Muscle of leg (tissue), 11 donors: ENCODE data around the gene KCNK1. TPM values are rescaled to one million over a fixed set of nuclear protein-coding genes. Genes with fewer than 3 reads are reported as not detected.
"Not testable (repeated sequence)": the region's sequence is repeated elsewhere in the genome, so short reads cannot be mapped to it uniquely, and the experiment has no call there.

ENCODE experiments used
- DNase-seq: peaks from one replicate; pipeline ENCODE4 v3.0.0; 2013
- H3K27ac ChIP-seq: one replicate; pipeline ENCODE4 v1.5.1; 2013; ENCODE audit warnings: mild to moderate bottlenecking, low read length, control low read depth
- H3K27me3 ChIP-seq: one replicate; pipeline ENCODE4 v1.6.1; 2013; ENCODE audit warnings: low read length; ENCODE audit not compliant: control insufficient read depth, insufficient read depth
- H3K36me3 ChIP-seq: one replicate; pipeline ENCODE4 v1.6.1; 2013; ENCODE audit warnings: low read length; ENCODE audit not compliant: control insufficient read depth, insufficient read depth
- H3K4me1 ChIP-seq: one replicate; pipeline ENCODE4 v1.6.1; 2013; ENCODE audit warnings: low read length; ENCODE audit not compliant: control insufficient read depth, insufficient read depth
- H3K4me3 ChIP-seq: one replicate; pipeline ENCODE4 v1.5.1; 2013; ENCODE audit warnings: low read length, control low read depth
- H3K9me3 ChIP-seq: replicated peaks from 2 replicates; pipeline ENCODE4 v1.6.1; 2013; ENCODE audit warnings: low read depth, low read length; ENCODE audit not compliant: control insufficient read depth
- WGBS: methylation state at CpG from one replicate; pipeline ENCODE4 v1.1.5; 2013; ENCODE audit warnings: missing lambda C conversion rate; ENCODE audit not compliant: insufficient coverage; 5-methylcytosine and 5-hydroxymethylcytosine counted together
- polyA plus RNA-seq, 8 donors: library from polyadenylated mRNA; unstranded; fragments of 120-200 nt; gene quantifications; one replicate each; pipeline versions ENCODE4 v1.2.1 to v1.2.3, GENCODE V29; 2013; ENCODE audit warnings: inconsistent platforms in 1 of 8, low replicate concordance in 1 of 8; ENCODE audit not compliant: insufficient read length in 8 of 8, insufficient read depth in 1 of 8
- total RNA-seq: library from RNA; stranded (reverse); fragments of 120-200 nt; gene quantifications from one replicate; pipeline ENCODE4 v1.2.4, GENCODE V29; 2013

The KCNK1 gene
- total and polyA plus RNA-seq, 9 donors = 0.97 to 4.2 (median 1.9) TPM

DNA sequence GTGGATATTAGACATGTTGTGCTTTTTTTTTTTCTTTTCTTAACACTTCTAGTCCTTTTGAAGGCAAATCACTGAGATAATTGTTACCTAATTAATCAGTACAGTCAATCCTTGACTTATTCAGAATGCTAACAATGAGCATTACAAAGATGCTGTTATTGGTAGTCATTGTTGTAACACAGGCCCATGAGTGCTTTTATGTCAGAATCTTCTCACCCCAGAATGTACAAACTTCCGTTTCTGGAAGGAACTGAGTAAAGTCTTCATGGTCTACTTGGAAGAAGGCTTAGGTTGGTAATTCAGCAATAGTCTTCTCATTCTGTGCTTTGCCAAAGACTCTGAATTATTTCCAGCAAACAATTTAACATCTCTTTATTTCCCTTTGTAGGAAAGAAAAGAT lies 3.1 kb downstream of the KCNK1 start:
- Histone ChIP-seq H3K9me3 (no peaks in the 10 kb centered on the region), H3K27me3 (peaks cover 33% of the 10 kb centered on the region), H3K4me1 (peaks cover 10% of the 10 kb centered on the region), H3K36me3 (no peaks in the 10 kb centered on the region), H3K27ac (no peak overlapping the region), H3K4me3 (no peak overlapping the region)
- no peak for DNase-seq
- WGBS = no CpG with 5 or more reads among the region's 1 CpG

DNA sequence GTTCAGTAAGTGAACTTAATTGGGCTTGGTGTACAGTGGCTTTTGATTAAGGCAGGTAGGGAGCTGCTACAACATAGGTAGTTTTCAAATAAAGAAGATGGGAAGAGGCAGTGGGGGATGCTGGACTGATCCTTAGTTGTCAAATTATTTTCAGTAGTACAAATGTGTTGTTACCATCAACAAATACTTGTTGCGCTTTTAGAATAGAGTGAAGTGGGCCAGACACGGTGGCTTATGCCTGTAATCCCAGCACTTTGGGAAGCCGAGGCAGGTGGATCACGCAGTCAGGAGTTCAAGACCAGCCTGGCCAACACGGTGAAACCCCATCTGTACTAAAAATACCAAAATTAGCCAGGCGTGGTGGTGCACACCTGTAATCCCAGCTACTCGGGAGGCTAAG lies 5.5 kb downstream of the KCNK1 start:
- not testable (repeated sequence) for H3K4me3 ChIP-seq, DNase-seq, H3K4me1 ChIP-seq, H3K9me3 ChIP-seq, H3K27ac ChIP-seq, H3K36me3 ChIP-seq
- WGBS = 90% methylated on average over 2 of the region's 7 CpGs
- H3K27me3 ChIP-seq = peaks cover 19% of the 10 kb centered on the region

DNA sequence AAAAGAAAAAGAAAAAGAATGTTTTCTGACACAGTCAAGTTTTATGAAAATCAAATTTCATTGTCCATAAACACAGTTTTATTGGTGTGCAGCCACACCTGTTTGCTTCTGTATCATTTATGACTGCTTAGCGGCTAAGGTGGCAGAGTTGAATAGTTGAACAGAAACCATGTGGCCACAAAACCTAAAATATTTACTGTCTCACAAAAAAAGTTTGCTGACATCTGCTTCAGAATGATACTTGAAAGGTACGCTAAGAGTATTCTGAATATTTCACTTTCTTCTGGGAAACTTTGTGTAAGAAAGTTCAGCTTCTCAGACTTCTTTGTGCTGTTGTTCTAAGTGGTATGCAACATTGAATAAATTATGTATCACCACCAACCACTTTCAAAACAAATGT lies 6.2 kb downstream of the KCNK1 start:
- Histone ChIP-seq H3K27ac (no peak overlapping the region), H3K9me3 (no peaks in the 10 kb centered on the region), H3K27me3 (peaks cover 13% of the 10 kb centered on the region), H3K36me3 (no peaks in the 10 kb centered on the region), H3K4me3 (no peak overlapping the region), H3K4me1 (no peaks in the 10 kb centered on the region)
- WGBS = no CpG with 5 or more reads among the region's 2 CpGs
- DNase-seq = no peak

DNA sequence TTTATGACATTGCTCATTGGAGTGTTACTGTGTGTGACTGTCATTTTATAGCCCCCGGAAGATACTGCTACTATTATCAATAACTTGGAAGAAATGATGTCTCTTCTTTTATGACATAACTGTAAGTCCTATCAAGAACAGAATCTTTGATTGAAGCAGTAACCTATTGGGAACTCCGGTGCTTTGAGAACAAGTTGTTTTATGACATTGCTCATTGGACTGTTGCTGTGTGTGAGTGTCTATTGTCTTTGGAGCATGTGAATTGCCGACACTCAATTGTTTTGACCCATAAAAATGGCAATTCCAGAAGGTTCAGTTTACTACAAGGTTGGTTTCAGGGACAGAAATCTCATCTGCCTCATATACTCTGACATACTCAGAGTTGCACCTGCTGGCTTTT lies 8.0 kb downstream of the KCNK1 start:
- 71% methylated on average over 1 of the region's 3 CpGs for WGBS
- Histone ChIP-seq H3K4me1 (no peaks in the 10 kb centered on the region), H3K36me3 (no peaks in the 10 kb centered on the region), H3K27me3 (peaks cover 7% of the 10 kb centered on the region), H3K27ac (no peak overlapping the region), H3K4me3 (no peak overlapping the region), H3K9me3 (no peaks in the 10 kb centered on the region)
- DNase-seq = no peak

GRCh38 chr1:233624289-233624688 lies 10.4 kb downstream of the KCNK1 start:
- H3K36me3 ChIP-seq = no peaks in the 10 kb centered on the region
- 100% methylated on average over 3 of the region's 3 CpGs for WGBS
- H3K4me1 ChIP-seq = no peaks in the 10 kb centered on the region
- H3K27ac ChIP-seq = no peak overlapping the region
- H3K27me3 ChIP-seq = no peaks in the 10 kb centered on the region
- DNase-seq = no peak
- no peaks in the 10 kb centered on the region for H3K9me3 ChIP-seq
- H3K4me3 ChIP-seq = no peak overlapping the region

DNA sequence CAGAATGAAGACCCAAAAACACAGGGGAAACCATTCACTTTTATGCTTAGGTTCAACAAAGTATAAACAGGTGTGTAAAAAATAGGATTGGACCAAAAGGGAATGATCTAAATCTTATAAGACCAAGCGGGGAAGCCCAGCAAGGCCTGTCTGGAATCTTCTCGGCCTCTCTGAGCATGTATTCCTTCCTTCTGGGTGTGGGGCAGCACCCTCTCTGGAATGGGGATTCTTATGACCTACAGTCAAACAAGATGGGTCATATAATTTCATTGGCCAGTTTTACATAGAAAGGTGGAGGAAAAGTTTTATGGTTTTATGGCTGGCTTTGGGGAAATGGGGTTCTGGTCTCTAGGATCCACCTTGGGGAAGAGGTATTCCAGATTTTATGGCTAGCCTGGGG lies 11.2 kb downstream of the KCNK1 start:
- Histone ChIP-seq H3K36me3 (no peaks in the 10 kb centered on the region), H3K4me3 (no peak overlapping the region), H3K4me1 (no peaks in the 10 kb centered on the region), H3K27ac (no peak overlapping the region), H3K9me3 (no peaks in the 10 kb centered on the region), H3K27me3 (no peaks in the 10 kb centered on the region)
- no peak for DNase-seq
- 92% methylated on average over 2 of the region's 2 CpGs for WGBS

GRCh38 chr1:233625510-233625981 lies 11.6 kb downstream of the KCNK1 start:
- no peak for DNase-seq
- no peak overlapping the region for H3K27ac ChIP-seq
- 86% methylated on average over 3 of the region's 4 CpGs for WGBS
- H3K27me3 ChIP-seq = no peaks in the 10 kb centered on the region
- no peaks in the 10 kb centered on the region for H3K9me3 ChIP-seq
- H3K36me3 ChIP-seq = no peaks in the 10 kb centered on the region
- no peak overlapping the region for H3K4me3 ChIP-seq
- H3K4me1 ChIP-seq = no peaks in the 10 kb centered on the region

DNA sequence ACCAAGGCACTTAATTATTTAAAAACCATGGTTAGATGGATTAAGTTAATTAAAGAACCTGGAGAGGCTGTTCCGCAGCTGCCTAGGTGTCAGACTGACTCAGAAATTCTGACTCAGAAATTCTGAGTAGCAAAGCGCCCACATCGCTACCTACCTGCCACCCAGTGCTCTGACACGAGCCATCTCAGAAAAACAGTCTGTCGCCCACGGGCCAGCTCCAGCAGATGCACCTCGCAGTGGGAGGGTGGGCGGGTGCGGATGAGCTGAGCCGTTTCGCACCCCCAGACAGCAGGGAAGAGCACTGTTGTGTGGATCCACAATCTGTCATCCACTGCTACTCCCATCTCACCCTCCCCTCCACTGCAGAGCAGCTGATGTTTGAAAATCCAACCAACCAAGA lies 13.5 kb downstream of the KCNK1 start:
- Histone ChIP-seq H3K9me3 (no peaks in the 10 kb centered on the region), H3K4me3 (no peak overlapping the region), H3K27ac (no peak overlapping the region), H3K27me3 (peaks cover under 1% of the 10 kb centered on the region), H3K4me1 (no peaks in the 10 kb centered on the region), H3K36me3 (no peaks in the 10 kb centered on the region)
- no peak for DNase-seq
- WGBS = 86% methylated on average over 1 of the region's 11 CpGs

DNA sequence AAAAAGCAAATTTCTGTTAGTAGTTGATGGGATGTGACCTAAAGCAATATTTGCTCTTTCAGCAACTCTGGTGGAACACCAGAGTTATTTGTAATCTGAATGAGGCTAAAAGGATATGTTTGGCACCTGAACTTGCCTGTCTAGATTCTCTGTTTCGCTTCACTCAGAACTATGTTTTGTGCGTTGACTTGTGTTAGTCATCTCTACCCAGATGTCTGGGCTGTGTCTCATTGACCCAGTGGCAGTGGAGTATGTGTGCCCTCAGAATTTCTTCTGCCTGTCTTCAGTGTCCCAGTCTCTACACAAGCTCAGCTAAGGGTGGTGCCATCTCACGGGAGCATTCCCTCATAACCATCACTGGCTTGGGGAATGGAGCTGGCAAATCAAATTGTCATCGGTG lies 13.9 kb downstream of the KCNK1 start:
- no peak for DNase-seq
- no peaks in the 10 kb centered on the region for H3K4me1 ChIP-seq
- peaks cover 2% of the 10 kb centered on the region for H3K27me3 ChIP-seq
- H3K36me3 ChIP-seq = no peaks in the 10 kb centered on the region
- H3K4me3 ChIP-seq = no peak overlapping the region
- H3K9me3 ChIP-seq = no peaks in the 10 kb centered on the region
- 86% methylated on average over 1 of the region's 4 CpGs for WGBS
- H3K27ac ChIP-seq = no peak overlapping the region

DNA sequence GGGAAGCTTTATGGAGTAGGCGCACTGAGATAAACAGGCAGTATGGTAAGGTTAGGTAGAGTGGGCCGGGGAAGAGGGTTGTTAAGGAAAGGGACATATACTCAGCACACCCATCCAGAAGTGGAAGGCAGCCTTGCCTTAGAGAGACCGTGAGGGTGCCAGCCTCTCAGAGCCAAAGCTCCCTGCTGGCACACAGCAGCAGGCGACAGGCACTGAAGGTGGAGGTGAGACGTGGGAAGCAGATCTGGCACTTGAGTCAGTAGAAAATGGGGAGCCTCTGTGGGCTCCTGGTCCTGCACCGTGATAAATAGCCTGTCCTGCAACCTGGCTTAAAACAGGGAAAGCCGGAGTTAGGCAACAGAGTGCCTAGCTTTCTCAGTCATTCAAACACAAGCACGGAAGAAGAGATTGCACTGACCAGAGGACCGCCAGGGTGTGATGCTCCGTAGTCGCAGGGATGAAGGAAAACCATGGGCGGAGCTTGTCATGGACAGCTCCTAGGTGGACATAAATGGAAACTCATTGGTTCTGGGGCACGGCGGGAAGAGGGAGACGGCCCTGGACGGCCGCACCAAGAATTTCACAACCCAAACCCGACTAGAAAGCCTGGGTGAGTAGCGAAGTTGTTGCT lies 15.5 kb downstream of the KCNK1 start:
- H3K9me3 ChIP-seq = no peaks in the 10 kb centered on the region
- peaks cover 2% of the 10 kb centered on the region for H3K27me3 ChIP-seq
- no peaks in the 10 kb centered on the region for H3K4me1 ChIP-seq
- no peak for DNase-seq
- WGBS = 91% methylated on average over 13 of the region's 19 CpGs
- no peak overlapping the region for H3K27ac ChIP-seq
- H3K36me3 ChIP-seq = no peaks in the 10 kb centered on the region
- H3K4me3 ChIP-seq = no peak overlapping the region
